ENCODE measurements around the gene SPESP1.

- TF ChIP-seq, protein P1, sequence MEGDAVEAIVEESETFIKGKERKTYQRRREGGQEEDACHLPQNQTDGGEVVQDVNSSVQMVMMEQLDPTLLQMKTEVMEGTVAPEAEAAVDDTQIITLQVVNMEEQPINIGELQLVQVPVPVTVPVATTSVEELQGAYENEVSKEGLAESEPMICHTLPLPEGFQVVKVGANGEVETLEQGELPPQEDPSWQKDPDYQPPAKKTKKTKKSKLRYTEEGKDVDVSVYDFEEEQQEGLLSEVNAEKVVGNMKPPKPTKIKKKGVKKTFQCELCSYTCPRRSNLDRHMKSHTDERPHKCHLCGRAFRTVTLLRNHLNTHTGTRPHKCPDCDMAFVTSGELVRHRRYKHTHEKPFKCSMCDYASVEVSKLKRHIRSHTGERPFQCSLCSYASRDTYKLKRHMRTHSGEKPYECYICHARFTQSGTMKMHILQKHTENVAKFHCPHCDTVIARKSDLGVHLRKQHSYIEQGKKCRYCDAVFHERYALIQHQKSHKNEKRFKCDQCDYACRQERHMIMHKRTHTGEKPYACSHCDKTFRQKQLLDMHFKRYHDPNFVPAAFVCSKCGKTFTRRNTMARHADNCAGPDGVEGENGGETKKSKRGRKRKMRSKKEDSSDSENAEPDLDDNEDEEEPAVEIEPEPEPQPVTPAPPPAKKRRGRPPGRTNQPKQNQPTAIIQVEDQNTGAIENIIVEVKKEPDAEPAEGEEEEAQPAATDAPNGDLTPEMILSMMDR (IDR thresholded peaks at IDR 0.05): no peak
- TF ChIP-seq POLR2A (IDR thresholded peaks at IDR 0.05): no peak
These were observed 57.4 kb downstream of the SPESP1 start for GRCh38 chr15:68987676-68988075.
